Activated CD8-positive, alpha-beta memory T cell treated with anti-CD3 and anti-CD28 coated beads for 1 hour (primary cell): ENCODE measurements around the gene SNRPA1.

Experiments used
- DNase-seq, 2 donors: peaks; one replicate each; pipeline ENCODE4 v3.0.0-alpha.2; 2020; ENCODE audit warnings: low read depth in 1 of 2; ENCODE audit errors: extremely low read depth in 1 of 2

The SNRPA1 gene

DNA sequence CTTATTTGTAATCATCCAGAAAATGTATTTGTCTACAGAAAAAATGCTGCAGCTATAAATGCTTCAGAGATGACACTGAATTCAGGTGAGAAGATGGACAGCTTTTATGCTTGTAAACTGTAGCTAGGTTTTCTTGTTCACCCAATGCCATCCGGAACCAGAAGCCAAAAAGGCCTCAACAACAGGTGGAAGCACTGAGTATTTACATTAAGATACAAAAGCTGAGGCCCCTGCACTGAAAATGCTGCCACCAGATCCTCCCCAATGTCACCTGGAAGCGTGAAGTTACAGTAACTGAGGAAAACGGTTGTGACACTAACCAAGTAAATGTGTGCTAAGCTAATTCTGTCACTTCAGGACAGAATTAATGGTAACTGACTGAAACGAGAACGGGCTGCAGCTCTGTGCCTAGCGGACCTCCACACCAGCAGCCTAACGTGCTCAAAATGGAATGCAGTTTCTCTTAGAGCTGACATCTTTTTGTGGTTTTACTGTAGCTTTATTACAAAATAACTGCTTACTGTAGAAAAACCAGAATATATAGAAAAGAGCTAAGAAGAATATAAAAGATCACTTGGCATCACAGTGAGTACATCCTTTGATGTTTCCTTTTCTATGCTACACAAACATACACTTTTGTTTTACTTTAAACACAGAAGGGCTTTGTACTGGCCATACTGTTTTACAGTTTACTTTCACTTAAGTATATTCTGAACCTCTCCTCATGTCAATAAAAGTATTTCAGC lies 50.8 kb downstream of the SNRPA1 start:
- DNase-seq = no peak

GRCh38 chr15:101243420-101243819 lies 51.6 kb downstream of the SNRPA1 start:
- DNase-seq = no peak

- no peak for DNase-seq
Observed at GRCh38 chr15:101242999-101243336, 52.1 kb downstream of the SNRPA1 start.

GRCh38 chr15:101242160-101242998 lies 52.7 kb downstream of the SNRPA1 start:
- DNase-seq = peak in 1 of 2 donors; percentile 26

- no peak for DNase-seq
Observed at GRCh38 chr15:101240358-101240757, 54.7 kb downstream of the SNRPA1 start.

DNA sequence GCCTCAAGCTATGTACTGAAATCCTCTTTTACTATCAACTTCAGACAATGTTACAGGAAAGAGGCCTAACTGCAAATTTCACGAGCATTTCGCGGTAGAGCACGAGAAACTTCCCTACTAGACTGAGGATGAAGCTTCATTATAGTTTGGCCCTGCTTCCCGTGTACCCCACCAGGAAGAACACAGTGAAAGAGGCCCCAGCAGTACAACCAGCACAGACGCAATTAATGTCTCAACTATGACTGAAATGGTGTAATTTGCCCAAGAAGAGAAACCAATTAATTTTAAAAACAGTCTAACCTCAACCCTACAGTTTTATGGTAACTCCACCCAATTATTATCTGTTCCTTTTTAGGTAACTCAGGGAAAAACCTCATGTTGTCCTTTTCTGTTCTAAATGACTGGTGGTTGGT lies 55.3 kb downstream of the SNRPA1 start:
- no peak for DNase-seq

DNA sequence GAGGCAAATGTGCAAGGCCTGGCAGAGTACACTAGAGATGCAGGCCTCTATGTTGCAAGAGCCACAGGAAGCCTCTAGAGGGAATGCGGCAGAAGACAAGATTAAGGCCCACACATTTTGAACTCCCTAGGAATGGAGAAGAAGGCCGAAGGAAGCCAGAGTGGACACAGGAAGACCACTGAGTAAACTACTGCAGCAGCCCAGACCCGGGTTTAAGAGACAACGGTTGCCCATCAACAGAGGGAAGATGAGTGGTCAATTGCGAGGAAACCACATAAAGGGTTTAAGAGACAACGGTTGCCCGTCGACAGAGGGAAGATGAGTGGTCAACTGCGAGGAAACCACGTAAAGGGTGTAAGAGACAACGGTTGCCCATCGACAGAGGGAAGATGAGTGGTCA lies 57.8 kb downstream of the SNRPA1 start:
- no peak for DNase-seq

DNA sequence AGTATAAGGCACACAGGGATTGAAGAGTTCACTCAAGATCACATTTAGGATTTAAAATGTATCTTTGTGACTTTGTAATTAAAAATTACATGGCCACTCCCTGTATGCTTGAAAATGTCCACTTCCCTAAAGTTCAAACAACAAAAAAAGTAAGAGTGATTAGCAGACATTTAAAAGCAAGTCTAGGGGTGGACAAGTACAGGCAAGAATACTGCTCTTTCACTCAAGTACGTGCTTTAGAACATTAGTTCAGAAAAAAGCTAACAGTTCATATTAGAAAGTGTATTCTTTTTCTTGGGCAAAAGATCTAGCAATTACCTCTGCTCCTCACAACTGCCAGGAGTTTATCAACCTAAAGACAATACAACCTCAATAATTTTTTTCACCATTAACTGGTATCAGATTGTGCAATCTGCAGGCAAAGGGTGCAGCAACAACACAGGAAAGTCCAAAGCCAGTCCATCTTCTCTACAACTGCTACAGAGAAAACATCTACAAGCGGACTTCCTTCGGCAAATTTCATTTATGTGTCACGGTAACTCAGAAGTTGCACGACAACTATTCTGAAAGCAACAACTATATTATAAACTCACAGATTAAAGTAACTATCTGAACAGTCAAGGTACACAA lies 61.3 kb downstream of the SNRPA1 start:
- DNase-seq = no peak

- DNase-seq = no peak
Observed at GRCh38 chr15:101232677-101233076, 62.4 kb downstream of the SNRPA1 start.
